Measurements from ENCODE around the gene NTSR1.

The NTSR1 gene

DNA sequence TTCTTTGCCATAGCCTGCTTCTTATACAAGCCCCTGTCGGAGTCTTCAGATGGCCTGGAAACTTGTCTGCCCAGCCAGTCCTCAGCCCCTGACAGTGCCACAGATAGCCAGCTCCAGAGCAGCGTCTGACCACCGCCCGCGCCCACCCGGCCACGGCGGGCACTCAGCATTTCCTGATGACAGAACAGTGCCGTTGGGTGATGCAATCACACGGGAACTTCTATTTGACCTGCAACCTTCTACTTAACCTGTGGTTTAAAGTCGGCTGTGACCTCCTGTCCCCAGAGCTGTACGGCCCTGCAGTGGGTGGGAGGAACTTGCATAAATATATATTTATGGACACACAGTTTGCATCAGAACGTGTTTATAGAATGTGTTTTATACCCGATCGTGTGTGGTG, 36.9 kb upstream of the NTSR1 start:
- Histone ChIP-seq H4K20me1 (ENCODE audit: insufficient read depth) (no peaks in the 10 kb centered on the region), H2AFZ (ENCODE audit: low read depth) (no peak overlapping the region), H3K36me3 (ENCODE audit: insufficient read depth) (no peaks in the 10 kb centered on the region), H3K4me1 (ENCODE audit: low read depth, poor library complexity, severe bottlenecking) (no peaks in the 10 kb centered on the region), H3K9ac (no peak overlapping the region), H3K27me3 (ENCODE audit: insufficient read depth, low read depth) (no peaks in the 10 kb centered on the region; the same call in 1 of the 2 replicates), H3K4me3 (IDR thresholded peaks at IDR 0.05; ENCODE audit: insufficient read depth, low read depth, low read length) (no peak overlapping the region), H3K79me2 (ENCODE audit: insufficient read depth, low read depth) (no peaks in the 10 kb centered on the region), H3K4me2 (no peak overlapping the region), H3K27ac (no peak overlapping the region)
- TF ChIP-seq, protein P1, sequence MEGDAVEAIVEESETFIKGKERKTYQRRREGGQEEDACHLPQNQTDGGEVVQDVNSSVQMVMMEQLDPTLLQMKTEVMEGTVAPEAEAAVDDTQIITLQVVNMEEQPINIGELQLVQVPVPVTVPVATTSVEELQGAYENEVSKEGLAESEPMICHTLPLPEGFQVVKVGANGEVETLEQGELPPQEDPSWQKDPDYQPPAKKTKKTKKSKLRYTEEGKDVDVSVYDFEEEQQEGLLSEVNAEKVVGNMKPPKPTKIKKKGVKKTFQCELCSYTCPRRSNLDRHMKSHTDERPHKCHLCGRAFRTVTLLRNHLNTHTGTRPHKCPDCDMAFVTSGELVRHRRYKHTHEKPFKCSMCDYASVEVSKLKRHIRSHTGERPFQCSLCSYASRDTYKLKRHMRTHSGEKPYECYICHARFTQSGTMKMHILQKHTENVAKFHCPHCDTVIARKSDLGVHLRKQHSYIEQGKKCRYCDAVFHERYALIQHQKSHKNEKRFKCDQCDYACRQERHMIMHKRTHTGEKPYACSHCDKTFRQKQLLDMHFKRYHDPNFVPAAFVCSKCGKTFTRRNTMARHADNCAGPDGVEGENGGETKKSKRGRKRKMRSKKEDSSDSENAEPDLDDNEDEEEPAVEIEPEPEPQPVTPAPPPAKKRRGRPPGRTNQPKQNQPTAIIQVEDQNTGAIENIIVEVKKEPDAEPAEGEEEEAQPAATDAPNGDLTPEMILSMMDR (conservative IDR thresholded peaks at IDR 0.05; ENCODE audit: low read depth, low read length) = no peak

DNA sequence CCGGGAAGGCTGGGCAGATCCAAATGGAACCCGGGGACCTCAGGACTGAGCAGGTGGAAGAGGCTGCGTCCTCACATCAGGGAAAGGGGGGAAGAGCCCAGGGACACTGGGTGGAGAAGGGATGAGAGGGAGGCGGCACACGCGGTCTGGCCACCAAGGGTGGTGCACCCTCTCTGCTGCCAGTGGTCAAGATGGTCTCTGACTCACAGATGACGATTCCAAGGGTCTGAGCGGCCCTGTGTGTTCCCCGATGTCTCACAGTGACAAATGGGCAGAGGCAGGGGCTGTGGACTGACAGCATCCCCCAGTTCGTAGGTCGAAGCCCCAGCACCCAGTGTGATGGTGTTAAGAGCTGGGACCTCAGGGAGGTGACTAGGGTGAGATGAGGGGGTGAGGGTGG, 34.3 kb upstream of the NTSR1 start:
- H3K79me2 ChIP-seq (ENCODE audit: insufficient read depth, low read depth) = no peaks in the 10 kb centered on the region
- TF ChIP-seq, protein P1 (conservative IDR thresholded peaks at IDR 0.05; ENCODE audit: low read depth, low read length) = no peak
- no peak overlapping the region for H3K4me2 ChIP-seq
- H2AFZ ChIP-seq (ENCODE audit: low read depth) = no peak overlapping the region
- H3K4me3 ChIP-seq (IDR thresholded peaks at IDR 0.05; ENCODE audit: insufficient read depth, low read depth, low read length) = no peak overlapping the region
- no peaks in the 10 kb centered on the region for H3K36me3 ChIP-seq (ENCODE audit: insufficient read depth)
- no peaks in the 10 kb centered on the region for H3K4me1 ChIP-seq (ENCODE audit: low read depth, poor library complexity, severe bottlenecking)
- no peak overlapping the region for H3K27ac ChIP-seq
- H4K20me1 ChIP-seq (ENCODE audit: insufficient read depth) = no peaks in the 10 kb centered on the region
- H3K27me3 ChIP-seq (ENCODE audit: insufficient read depth, low read depth) = no peaks in the 10 kb centered on the region; the same call in 1 of the 2 replicates
- H3K9ac ChIP-seq = no peak overlapping the region

DNA sequence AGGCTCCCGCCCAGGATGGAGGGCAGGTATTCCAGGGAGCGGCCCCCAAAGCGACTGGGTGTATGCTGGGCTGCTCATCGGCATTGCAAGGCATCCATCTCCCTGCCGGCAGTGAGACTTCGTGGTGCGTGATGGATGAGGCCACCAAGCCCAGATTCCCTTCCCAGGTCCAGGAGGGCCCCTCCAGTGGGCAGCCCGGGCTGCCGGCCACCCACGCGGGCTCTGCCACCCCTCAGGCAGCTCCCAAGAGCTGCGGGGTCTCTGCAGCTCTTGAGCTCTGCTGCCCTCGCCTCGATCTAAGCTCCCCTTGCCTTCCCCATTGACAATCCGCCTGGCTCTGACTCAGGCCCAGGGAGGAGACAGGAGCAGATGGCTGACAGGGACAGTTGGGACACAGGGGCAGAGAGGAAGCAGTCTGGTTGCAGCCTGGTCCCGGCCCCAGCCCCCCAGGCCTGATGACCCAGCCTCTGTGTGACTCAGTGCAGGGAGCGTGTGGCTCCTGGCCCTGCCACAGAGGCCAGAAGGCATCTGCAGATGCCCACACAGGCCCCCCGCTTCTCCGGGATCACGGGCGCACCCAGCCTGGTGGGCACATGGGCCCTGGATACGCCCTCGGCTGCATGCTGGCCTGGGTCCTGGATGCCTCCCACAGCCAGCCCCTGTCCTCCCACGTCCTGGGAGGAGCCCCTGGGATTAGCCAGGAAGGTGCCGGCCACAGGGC, 33.3 kb upstream of the NTSR1 start:
- Histone ChIP-seq H4K20me1 (ENCODE audit: insufficient read depth) (no peaks in the 10 kb centered on the region), H3K4me2 (no peak overlapping the region), H3K27ac (no peak overlapping the region), H3K27me3 (ENCODE audit: insufficient read depth, low read depth) (no peaks in the 10 kb centered on the region; the same call in 1 of the 2 replicates), H3K4me3 (IDR thresholded peaks at IDR 0.05; ENCODE audit: insufficient read depth, low read depth, low read length) (no peak overlapping the region), H3K79me2 (ENCODE audit: insufficient read depth, low read depth) (no peaks in the 10 kb centered on the region), H3K9ac (no peak overlapping the region), H3K36me3 (ENCODE audit: insufficient read depth) (no peaks in the 10 kb centered on the region), H3K4me1 (ENCODE audit: low read depth, poor library complexity, severe bottlenecking) (no peaks in the 10 kb centered on the region), H2AFZ (ENCODE audit: low read depth) (no peak overlapping the region)
- TF ChIP-seq, protein P1 (conservative IDR thresholded peaks at IDR 0.05; ENCODE audit: low read depth, low read length) = no peak

DNA sequence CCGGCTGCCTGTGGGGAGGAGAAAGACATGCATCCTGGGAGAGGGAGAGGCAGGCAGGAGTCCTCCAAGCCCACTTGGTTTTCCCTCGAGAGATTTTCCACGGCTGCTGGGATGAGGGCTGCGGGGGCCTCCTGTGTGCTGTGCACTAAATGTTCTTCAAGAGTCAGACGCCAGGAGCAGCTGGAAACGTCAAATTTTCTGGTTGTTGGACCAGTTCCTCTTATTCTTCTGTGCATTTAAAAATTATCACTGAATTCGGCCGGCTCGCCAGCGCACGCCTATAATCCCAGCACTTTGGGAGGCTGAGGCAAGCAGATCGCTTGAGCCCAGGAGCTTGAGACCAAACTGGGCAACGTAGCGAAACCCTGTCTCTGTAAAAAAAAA, 32.8 kb upstream of the NTSR1 start:
- TF ChIP-seq, protein P1 (conservative IDR thresholded peaks at IDR 0.05; ENCODE audit: low read depth, low read length) = no peak
- H3K27ac ChIP-seq = no peak overlapping the region
- no peaks in the 10 kb centered on the region for H3K79me2 ChIP-seq (ENCODE audit: insufficient read depth, low read depth)
- no peak overlapping the region for H3K4me2 ChIP-seq
- H3K4me1 ChIP-seq (ENCODE audit: low read depth, poor library complexity, severe bottlenecking) = no peaks in the 10 kb centered on the region
- no peaks in the 10 kb centered on the region; the same call in 1 of the 2 replicates for H3K27me3 ChIP-seq (ENCODE audit: insufficient read depth, low read depth)
- H4K20me1 ChIP-seq (ENCODE audit: insufficient read depth) = no peaks in the 10 kb centered on the region
- H3K4me3 ChIP-seq (IDR thresholded peaks at IDR 0.05; ENCODE audit: insufficient read depth, low read depth, low read length) = no peak overlapping the region
- no peak overlapping the region for H2AFZ ChIP-seq (ENCODE audit: low read depth)
- no peak overlapping the region for H3K9ac ChIP-seq
- no peaks in the 10 kb centered on the region for H3K36me3 ChIP-seq (ENCODE audit: insufficient read depth)
